ENCODE measurements around the gene KANK3. TPM values are rescaled to one million over a fixed set of nuclear protein-coding genes. Genes with fewer than 3 reads are reported as not detected.
A peak's percentile ranks its signal among the peaks of the same experiment; 100 is the strongest.

KANK3 gene
- total and polyA plus RNA-seq, 9 of the 15 experiments (the other 6 are each of a cell fraction or from before 2014, with no cell fraction given) = 0.03 to 0.40 (median 0.08) TPM; not detected in 6

- H2AFZ ChIP-seq (ENCODE audit: low read depth, low read length) = no peak overlapping the region
- H3K36me3 ChIP-seq (ENCODE audit: control insufficient read depth, insufficient read depth, low read length) = peaks cover 40% of the 10 kb centered on the region
- peaks cover 50% of the 10 kb centered on the region for H3K79me2 ChIP-seq (ENCODE audit: control insufficient read depth, insufficient read depth, low read length)
- TF ChIP-seq TGIF2 (CRISPR knock-in tag; IDR thresholded peaks at IDR 0.05) (peak; percentile 35; the same call in 1 of the 2 replicates), SNRNP70 (optimal IDR thresholded peaks at IDR 0.05; ENCODE audit: low read depth, low read length) (peak; percentile 81), HMG20A (CRISPR knock-in tag; conservative IDR thresholded peaks at IDR 0.05) (no peak), RBFOX2 (IDR thresholded peaks at IDR 0.05; ENCODE audit: low read depth, low read length) (peak; percentile 58)
- TF ChIP-seq, protein P1, sequence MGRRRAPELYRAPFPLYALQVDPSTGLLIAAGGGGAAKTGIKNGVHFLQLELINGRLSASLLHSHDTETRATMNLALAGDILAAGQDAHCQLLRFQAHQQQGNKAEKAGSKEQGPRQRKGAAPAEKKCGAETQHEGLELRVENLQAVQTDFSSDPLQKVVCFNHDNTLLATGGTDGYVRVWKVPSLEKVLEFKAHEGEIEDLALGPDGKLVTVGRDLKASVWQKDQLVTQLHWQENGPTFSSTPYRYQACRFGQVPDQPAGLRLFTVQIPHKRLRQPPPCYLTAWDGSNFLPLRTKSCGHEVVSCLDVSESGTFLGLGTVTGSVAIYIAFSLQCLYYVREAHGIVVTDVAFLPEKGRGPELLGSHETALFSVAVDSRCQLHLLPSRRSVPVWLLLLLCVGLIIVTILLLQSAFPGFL (CRISPR knock-in tag; IDR thresholded peaks at IDR 0.05) = 0 out of 2 replicates have a peak, but pooled peaks have one; percentile 66
- no peak for FAIRE-seq
- ATAC-seq = no peak; the same call in 1 of the 3 replicates
- POLR2A ChIA-PET = interaction anchor here (0.6 to 3.8 kb wide), 12 partner anchors 9 to 264 kb away, joined by 3 to 34 read pairs (median 4); partner anchors contain the start of gene RAB11B
- H3K27ac ChIP-seq (ENCODE audit: extremely low read depth, low read depth, low read length) = peak overlapping the region; percentile 94
- H3K9me1 ChIP-seq (ENCODE audit: control insufficient read depth, insufficient read depth, low read length) = no peaks in the 10 kb centered on the region
- 0% methylated on average over 4 of the region's 7 CpGs for WGBS (ENCODE audit: insufficient coverage, low coverage, missing lambda C conversion rate)
- CTCF ChIA-PET (ENCODE audit: low intra/inter-chr PET ratio) = no interaction called here
- peaks cover 17 to 28% of the 10 kb centered on the region in 2 experiments for H3K4me1 ChIP-seq (replicated peaks in 1 of 2; ENCODE audit: control insufficient read depth in 2 of 2, insufficient read depth in 2 of 2, low read length in 2 of 2)
- no peaks in the 10 kb centered on the region for H3K9me3 ChIP-seq (replicated peaks; ENCODE audit: control insufficient read depth, insufficient read depth, low read depth, low read length)
- H3K4me3 ChIP-seq = peak overlapping the region; percentile 99
- H3K27me3 ChIP-seq (ENCODE audit: control insufficient read depth in 2 of 2, insufficient read depth in 2 of 2, low read length in 2 of 2) = no peaks in the 10 kb centered on the region
- intact Hi-C loops (cut with micrococcal nuclease) = loop anchor here (10.0 kb wide), 1 partner anchor 58 kb away; no protein-coding TSS in a partner anchor
- BruUV-seq (replicated peaks) = no TSS peak
- in situ Hi-C loops (cut with MboI) = no loop called here
- DNase-seq (ENCODE audit: extremely low read depth in 1 of 4, low spot score in 3 of 4) = peak in 2 of 4 experiments; percentile 8 to 18
- H3K9ac ChIP-seq (ENCODE audit: insufficient read depth in 1 of 2, low read depth in 2 of 2, low read length in 2 of 2) = peak overlapping the region; percentile 99 to 100
- peak overlapping the region; percentile 99 for H3K4me2 ChIP-seq (ENCODE audit: insufficient read depth, low read length)
- peaks cover 26% of the 10 kb centered on the region; the same call in 1 of the 2 replicates for H4K20me1 ChIP-seq (replicated peaks; ENCODE audit: control insufficient read depth, insufficient read depth, low read length)
These were observed 20.4 kb downstream of the KANK3 start for GRCh38 chr19:8322638-8322997.

Data from K562 (cell line).